SK-N-SH (cell line): Measurements from ENCODE around the gene PLXNB1.
"Not testable (repeated sequence)": the region's sequence is repeated elsewhere in the genome, so short reads cannot be mapped to it uniquely, and the experiment has no call there.

ENCODE experiments used
- CHD2 ChIP-seq: fragments of 150-350 bp; IDR thresholded peaks from 2 replicates; pipeline ENCODE4 v1.6.1; 2018; ENCODE audit warnings: low read length; ENCODE audit not compliant: partially characterized antibody
- EP300 ChIP-seq, 2 experiments: IDR thresholded peaks; 2 replicates each; pipeline versions ENCODE4 v1.4.0 to v1.6.1; 2012; ENCODE audit warnings: borderline replicate concordance in 1 of 2, low read depth in 1 of 2, low read length in 1 of 2
- GATA2 ChIP-seq: sonication (generic); formaldehyde crosslinking; IDR thresholded peaks from 2 replicates; pipeline ENCODE4 v1.5.0; 2020; ENCODE audit warnings: mild to moderate bottlenecking, missing genetic modification reagents
- JUND ChIP-seq: IDR thresholded peaks from 2 replicates; pipeline ENCODE4 v1.4.0; 2012
- SMC3 ChIP-seq: IDR thresholded peaks from 2 replicates; pipeline ENCODE4 v1.6.1; 2012; ENCODE audit warnings: low read depth, low read length, improper control_type of control experiment
- TF ChIP-seq, protein P1 (sequence below): fragments of 200-600 bp; sonication (generic); IDR thresholded peaks from 2 replicates; pipeline ENCODE4 v1.6.1; 2017; ENCODE audit warnings: antibody characterized with exemption, mild to moderate bottlenecking, moderate library complexity

- not testable (repeated sequence) for TF ChIP-seq SMC3; CHD2; GATA2; EP300 (IDR thresholded peaks at IDR 0.05; ENCODE audit: borderline replicate concordance in 1 of 2, low read depth in 1 of 2, low read length in 1 of 2); JUND
- TF ChIP-seq, protein P1, sequence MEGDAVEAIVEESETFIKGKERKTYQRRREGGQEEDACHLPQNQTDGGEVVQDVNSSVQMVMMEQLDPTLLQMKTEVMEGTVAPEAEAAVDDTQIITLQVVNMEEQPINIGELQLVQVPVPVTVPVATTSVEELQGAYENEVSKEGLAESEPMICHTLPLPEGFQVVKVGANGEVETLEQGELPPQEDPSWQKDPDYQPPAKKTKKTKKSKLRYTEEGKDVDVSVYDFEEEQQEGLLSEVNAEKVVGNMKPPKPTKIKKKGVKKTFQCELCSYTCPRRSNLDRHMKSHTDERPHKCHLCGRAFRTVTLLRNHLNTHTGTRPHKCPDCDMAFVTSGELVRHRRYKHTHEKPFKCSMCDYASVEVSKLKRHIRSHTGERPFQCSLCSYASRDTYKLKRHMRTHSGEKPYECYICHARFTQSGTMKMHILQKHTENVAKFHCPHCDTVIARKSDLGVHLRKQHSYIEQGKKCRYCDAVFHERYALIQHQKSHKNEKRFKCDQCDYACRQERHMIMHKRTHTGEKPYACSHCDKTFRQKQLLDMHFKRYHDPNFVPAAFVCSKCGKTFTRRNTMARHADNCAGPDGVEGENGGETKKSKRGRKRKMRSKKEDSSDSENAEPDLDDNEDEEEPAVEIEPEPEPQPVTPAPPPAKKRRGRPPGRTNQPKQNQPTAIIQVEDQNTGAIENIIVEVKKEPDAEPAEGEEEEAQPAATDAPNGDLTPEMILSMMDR: not testable (repeated sequence)
Observed at GRCh38 chr3:48401434-48401901, 28.4 kb downstream of the PLXNB1 start.
